Caco-2 (cell line): Measurements from ENCODE around the gene REG1A. TPM values are rescaled to one million over a fixed set of nuclear protein-coding genes. Genes with fewer than 3 reads are reported as not detected.
A peak's percentile ranks its signal among the peaks of the same experiment; 100 is the strongest.

Experiments used
- BruUV-seq: library from RNA; stranded (reverse); fragments of 400-500 nt; replicated peaks from 2 replicates; lab custom pipeline; 2021; lab: Mats Ljungman, UMichigan
- CTCF ChIA-PET: fragments of 300-600 bp; sonication (Branson Sonifier 250); formaldehyde crosslinking; loops from one replicate; lab custom pipeline; 2022; ENCODE audit warnings: antibody characterized with exemption; lab: Charles Lee
- POLR2A ChIA-PET: fragments of 300-600 bp; sonication (Branson Sonifier 250); formaldehyde crosslinking; loops from one replicate; lab custom pipeline; 2022; ENCODE audit warnings: antibody characterized with exemption; lab: Charles Lee
- DNase-seq, 2 experiments: peaks; one replicate each; pipeline versions ENCODE4 v3.0.0 to v3.0.0-alpha.2; 2020 to 2022
- H3K27me3 ChIP-seq: replicated peaks from 2 replicates; pipeline ENCODE4 v1.6.0; 2011; ENCODE audit warnings: low read length; ENCODE audit not compliant: control insufficient read depth, insufficient read depth
- H3K36me3 ChIP-seq: 2 replicates; pipeline ENCODE4 v1.5.1; 2011; ENCODE audit warnings: low read length; ENCODE audit not compliant: control insufficient read depth, insufficient read depth
- H3K4me1 ChIP-seq: fragments of 250-450 bp; sonication (Bioruptor Pico); 2 replicates; pipeline ENCODE4 v1.5.1; 2020; ENCODE audit warnings: mild to moderate bottlenecking
- H3K4me3 ChIP-seq: 2 replicates; pipeline ENCODE4 v1.5.1; 2011; ENCODE audit warnings: low read depth, mild to moderate bottlenecking, control low read depth, low read length
- H3K9me3 ChIP-seq: fragments of 250-450 bp; sonication (Bioruptor Pico); 2 replicates; pipeline ENCODE4 v1.5.1; 2020; ENCODE audit warnings: mild to moderate bottlenecking, moderate library complexity
- H3K27ac Mint-ChIP-seq: one replicate; pipeline ENCODE4 v1.8.0; 2022; ENCODE audit warnings: mixed read lengths; ENCODE audit not compliant: unreplicated experiment
- H3K27me3 Mint-ChIP-seq: one replicate; pipeline ENCODE4 v1.8.0; 2022; ENCODE audit warnings: mixed read lengths; ENCODE audit not compliant: insufficient read depth, unreplicated experiment
- H3K36me3 Mint-ChIP-seq: one replicate; pipeline ENCODE4 v1.8.0; 2022; ENCODE audit warnings: mild to moderate bottlenecking, mixed read lengths; ENCODE audit not compliant: insufficient read depth, unreplicated experiment
- H3K4me1 Mint-ChIP-seq: one replicate; pipeline ENCODE4 v1.8.0; 2022; ENCODE audit warnings: low read depth, mixed read lengths; ENCODE audit not compliant: unreplicated experiment
- H3K4me3 Mint-ChIP-seq: one replicate; pipeline ENCODE4 v1.8.0; 2022; ENCODE audit warnings: mild to moderate bottlenecking, moderate library complexity, mixed read lengths; ENCODE audit not compliant: unreplicated experiment
- H3K9me3 Mint-ChIP-seq: one replicate; pipeline ENCODE4 v1.8.0; 2022; ENCODE audit warnings: mixed read lengths; ENCODE audit not compliant: unreplicated experiment
- CTCF ChIP-seq, 2 experiments: fragments of 200-600 bp in 1 of 2; IDR thresholded peaks; 1 replicate in 1 of 2; 2 replicates in 1 of 2; pipeline versions ENCODE4 v1.5.1 to v1.8.0; 2011 to 2022; ENCODE audit warnings: antibody characterized with exemption in 1 of 2, control low read depth in 1 of 2, inconsistent platforms in 1 of 2, low read depth in 1 of 2, low read length in 1 of 2, mild to moderate bottlenecking in 1 of 2, moderate library complexity in 1 of 2; ENCODE audit not compliant: insufficient read depth in 1 of 2, severe bottlenecking in 1 of 2, unreplicated experiment in 1 of 2
- intact Hi-C: fragments of 100-400 bp; cut with micrococcal nuclease; formaldehyde crosslinking; loops from one replicate; pipeline ENCODE4 v1.10.0; 2022; ENCODE audit not compliant: unreplicated experiment
- total RNA-seq: library from RNA; stranded (reverse); gene quantifications from 2 replicates; pipeline ENCODE4 v1.2.3, GENCODE V29; 2022

REG1A gene
- total RNA-seq, 1 experiment from 2014 or later: 0.73 TPM

DNA sequence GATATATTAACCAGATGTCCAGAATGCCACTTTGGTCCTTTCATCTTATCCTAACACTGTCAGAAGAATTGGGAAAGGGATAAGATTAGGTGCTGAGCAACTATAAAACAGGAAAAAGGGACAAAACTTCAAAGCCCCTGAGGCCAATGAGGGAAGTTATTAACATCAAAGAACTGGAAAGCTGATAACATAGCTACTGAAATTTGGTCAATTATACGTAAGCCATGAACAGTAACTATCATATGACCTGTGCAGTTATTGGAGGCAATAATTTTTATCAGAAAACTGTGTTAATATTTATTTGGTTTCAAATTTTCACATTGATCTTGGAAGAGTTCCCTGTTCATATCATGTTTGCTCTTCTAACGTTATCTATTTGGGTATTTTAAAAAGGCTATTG lies 41.8 kb downstream of the REG1A start:
- intact Hi-C loops: loop anchor here (2.0 kb wide), 1 partner anchor 29 kb away; no protein-coding TSS in a partner anchor
- Histone ChIP-seq H3K4me3 (no peak overlapping the region), H3K36me3 (no peaks in the 10 kb centered on the region), H3K4me1 (peaks cover 4% of the 10 kb centered on the region; the same call in 1 of the 2 replicates), H3K27me3 (no peaks in the 10 kb centered on the region), H3K9me3 (peaks cover 6% of the 10 kb centered on the region)
- peaks cover 34% of the 10 kb centered on the region for H3K9me3 Mint-ChIP-seq
- TF ChIP-seq CTCF (IDR thresholded peaks at IDR 0.05; ENCODE audit: insufficient read depth in 1 of 2, low read depth in 1 of 2, low read length in 1 of 2, severe bottlenecking in 1 of 2, unreplicated experiment in 1 of 2): no peak
- CTCF ChIA-PET: interaction anchor here (1.1 kb wide), 1 partner anchor 121 kb away, joined by 3 read pairs; no protein-coding TSS in a partner anchor
- no TSS peak for BruUV-seq
- peak in 1 of 2 experiments; percentile 35 for DNase-seq
- POLR2A ChIA-PET: no interaction called here
- H3K36me3 Mint-ChIP-seq: no peaks in the 10 kb centered on the region
- H3K27me3 Mint-ChIP-seq: no peaks in the 10 kb centered on the region
- H3K4me1 Mint-ChIP-seq: no peaks in the 10 kb centered on the region
- no peak overlapping the region for H3K27ac Mint-ChIP-seq
- no peak overlapping the region for H3K4me3 Mint-ChIP-seq

DNA sequence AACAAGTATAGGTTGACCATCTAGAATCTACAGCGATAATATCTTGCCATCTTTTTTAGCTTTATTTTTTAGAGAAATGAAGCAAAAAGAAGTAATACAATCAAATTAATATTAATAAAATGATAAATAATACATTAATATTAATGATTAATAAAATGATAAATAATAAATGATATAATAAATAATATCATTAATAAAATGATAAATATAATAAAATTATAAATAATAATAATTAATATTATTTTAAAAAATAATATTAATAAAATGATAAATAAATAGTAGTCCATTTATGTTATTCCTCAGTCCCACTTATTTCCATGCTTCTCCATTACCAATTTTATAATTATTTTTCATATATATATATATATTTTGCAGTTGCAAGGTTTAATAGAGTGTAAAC lies 42.5 kb downstream of the REG1A start:
- H3K36me3 Mint-ChIP-seq: no peaks in the 10 kb centered on the region
- intact Hi-C loops: loop anchor here (2.0 kb wide), 1 partner anchor 30 kb away; no protein-coding TSS in a partner anchor
- no peaks in the 10 kb centered on the region for H3K36me3 ChIP-seq
- peaks cover 6% of the 10 kb centered on the region for H3K9me3 ChIP-seq
- H3K27me3 ChIP-seq: no peaks in the 10 kb centered on the region
- no peaks in the 10 kb centered on the region for H3K4me1 Mint-ChIP-seq
- no peaks in the 10 kb centered on the region for H3K27me3 Mint-ChIP-seq
- no TSS peak for BruUV-seq
- H3K9me3 Mint-ChIP-seq: peaks cover 32% of the 10 kb centered on the region
- H3K27ac Mint-ChIP-seq: no peak overlapping the region
- POLR2A ChIA-PET: no interaction called here
- no peak for DNase-seq
- no peak for TF ChIP-seq CTCF (IDR thresholded peaks at IDR 0.05; ENCODE audit: insufficient read depth in 1 of 2, low read depth in 1 of 2, low read length in 1 of 2, severe bottlenecking in 1 of 2, unreplicated experiment in 1 of 2)
- CTCF ChIA-PET: no interaction called here
- H3K4me3 Mint-ChIP-seq: no peak overlapping the region
- H3K4me1 ChIP-seq: peaks cover 4% of the 10 kb centered on the region; the same call in 1 of the 2 replicates
- no peak overlapping the region for H3K4me3 ChIP-seq

DNA sequence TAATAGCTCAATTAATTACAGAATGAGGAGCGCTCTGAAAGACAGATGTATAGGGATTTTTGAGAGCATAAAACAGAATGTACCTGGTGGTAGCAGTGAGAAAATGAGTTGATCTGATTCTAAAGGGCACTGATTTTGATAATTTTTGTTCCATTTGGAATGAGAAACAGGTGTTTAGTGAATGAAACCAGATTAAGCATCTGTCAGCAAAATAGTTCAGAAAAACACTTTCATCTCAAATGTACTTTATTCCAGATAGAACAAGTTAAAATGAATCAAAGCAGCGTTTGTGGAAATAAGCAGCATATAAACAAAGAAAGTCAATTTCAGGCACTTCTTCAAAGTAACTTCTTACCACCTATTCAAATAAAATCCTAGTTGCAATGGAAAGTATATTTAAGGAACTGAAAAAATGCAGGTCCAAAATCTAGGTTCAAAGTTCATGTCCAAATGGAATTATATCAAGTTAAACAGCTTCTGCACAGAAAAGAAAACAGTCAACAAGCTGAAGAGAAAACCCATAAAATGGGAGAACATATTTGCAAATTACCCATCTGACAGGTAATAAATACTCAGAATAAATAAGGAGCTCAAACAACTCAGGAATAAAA lies 51.2 kb downstream of the REG1A start:
- POLR2A ChIA-PET: no interaction called here
- CTCF ChIA-PET: no interaction called here
- no peak overlapping the region for H3K27ac Mint-ChIP-seq
- Histone ChIP-seq H3K27me3 (no peaks in the 10 kb centered on the region), H3K9me3 (no peaks in the 10 kb centered on the region; the same call in none of the 2 replicates), H3K4me3 (no peak overlapping the region), H3K4me1 (peaks cover 9% of the 10 kb centered on the region), H3K36me3 (no peaks in the 10 kb centered on the region)
- no peak overlapping the region for H3K4me3 Mint-ChIP-seq
- no TSS peak for BruUV-seq
- H3K36me3 Mint-ChIP-seq: no peaks in the 10 kb centered on the region
- no peaks in the 10 kb centered on the region for H3K27me3 Mint-ChIP-seq
- H3K9me3 Mint-ChIP-seq: peaks cover 18% of the 10 kb centered on the region
- no peak for TF ChIP-seq CTCF (IDR thresholded peaks at IDR 0.05; ENCODE audit: insufficient read depth in 1 of 2, low read depth in 1 of 2, low read length in 1 of 2, severe bottlenecking in 1 of 2, unreplicated experiment in 1 of 2)
- no peaks in the 10 kb centered on the region for H3K4me1 Mint-ChIP-seq
- intact Hi-C loops: no loop called here
- no peak for DNase-seq

Other genes with a start within 250 kb of the REG1A start
- gene REG3G, start 94.8 kb upstream of the REG1A start, total RNA-seq: not detected in 2 replicates
- gene REG1B, start 32.5 kb upstream of the REG1A start, total RNA-seq: not detected in 2 replicates
- gene REG3A, start 39.3 kb downstream of the REG1A start, total RNA-seq: 0.45 and 1.1 TPM in 2 replicates